A549 treated with GW870086 at 1 μM for 4 hours (cell line): ENCODE data around the gene EXOSC5. TPM values are rescaled to one million over a fixed set of nuclear protein-coding genes. Genes with fewer than 3 reads are reported as not detected.

Experiments
- total RNA-seq: library from RNA; stranded (reverse); fragments of 200-300 nt; extraction: Qiagen RNA extraction; gene quantifications from 5 replicates; pipeline ENCODE4 v1.2.3, GENCODE V29; 2022; ENCODE audit warnings: low read depth

Gene EXOSC5
- 82.4 to 100 TPM (median 93.5 TPM) in 5 replicates for total RNA-seq

DNA sequence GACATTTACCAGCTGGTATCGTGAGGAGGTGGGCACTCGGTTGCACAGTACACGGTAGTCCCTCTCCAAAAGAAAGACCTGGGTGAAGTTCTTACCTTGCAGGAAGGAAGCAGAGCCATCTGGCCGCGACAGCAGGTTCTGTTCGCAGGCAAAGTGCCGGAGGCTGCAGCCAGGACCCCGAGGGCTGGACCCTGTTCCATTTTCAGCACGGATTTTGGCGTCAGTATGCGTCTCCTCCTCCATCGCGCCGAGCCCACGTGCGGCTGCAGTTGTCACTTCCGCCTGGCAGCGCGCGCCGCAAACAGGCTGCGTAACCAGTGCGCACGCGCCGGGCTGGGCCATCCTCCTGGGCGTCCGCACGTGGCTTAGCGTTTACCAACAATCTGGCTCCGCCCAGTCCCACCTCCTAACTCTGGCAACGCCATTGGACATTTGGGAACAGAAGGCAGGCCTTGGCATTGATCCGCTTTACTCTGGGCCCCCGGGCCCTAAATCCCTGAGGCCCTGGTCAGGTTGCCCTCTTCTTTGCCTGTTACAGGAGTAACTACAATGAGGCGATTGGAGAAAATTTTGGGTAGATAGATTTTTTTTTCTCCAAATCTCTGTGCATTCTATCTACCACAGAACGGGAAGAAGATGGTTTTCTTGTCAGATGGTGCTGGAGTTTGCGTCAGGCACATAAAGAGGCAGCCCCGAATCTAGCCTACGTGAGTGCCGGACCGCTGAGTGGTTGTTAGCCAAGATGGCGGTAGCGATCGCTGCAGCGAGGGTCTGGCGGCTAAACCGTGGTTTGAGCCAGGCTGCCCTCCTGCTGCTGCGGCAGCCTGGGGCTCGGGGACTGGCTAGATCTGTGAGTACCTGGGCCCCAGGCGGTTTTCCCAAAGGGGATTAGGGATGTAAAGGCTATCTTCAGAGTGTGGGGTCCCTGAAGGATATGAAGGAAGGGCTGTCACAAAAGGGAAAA is at the start of gene EXOSC5, which contains the start of gene BCKDHA:
Gene EXOSC5, minus strand, starts transcription at position 274 of the 964 bp plus-strand sequence. Its CDS starts 31 bp downstream, at position 243.
Gene BCKDHA, plus strand, starts transcription at position 733 of the 964 bp plus-strand sequence. Its CDS starts 10 bp downstream, at position 743.

GRCh38 chr19:41442473-41443355 is 45.6 kb upstream of the EXOSC5 start, which contains the start of gene ERICH4:
ERICH4 (plus strand) TSS chr19:41443156; CDS start chr19:41443170, 14 bp downstream.

GRCh38 chr19:41439441-41440222 is 42.5 kb upstream of the EXOSC5 start, which contains the start of gene DMAC2:
DMAC2 (minus strand) TSS chr19:41439912; CDS start chr19:41439899, 13 bp downstream.

DNA sequence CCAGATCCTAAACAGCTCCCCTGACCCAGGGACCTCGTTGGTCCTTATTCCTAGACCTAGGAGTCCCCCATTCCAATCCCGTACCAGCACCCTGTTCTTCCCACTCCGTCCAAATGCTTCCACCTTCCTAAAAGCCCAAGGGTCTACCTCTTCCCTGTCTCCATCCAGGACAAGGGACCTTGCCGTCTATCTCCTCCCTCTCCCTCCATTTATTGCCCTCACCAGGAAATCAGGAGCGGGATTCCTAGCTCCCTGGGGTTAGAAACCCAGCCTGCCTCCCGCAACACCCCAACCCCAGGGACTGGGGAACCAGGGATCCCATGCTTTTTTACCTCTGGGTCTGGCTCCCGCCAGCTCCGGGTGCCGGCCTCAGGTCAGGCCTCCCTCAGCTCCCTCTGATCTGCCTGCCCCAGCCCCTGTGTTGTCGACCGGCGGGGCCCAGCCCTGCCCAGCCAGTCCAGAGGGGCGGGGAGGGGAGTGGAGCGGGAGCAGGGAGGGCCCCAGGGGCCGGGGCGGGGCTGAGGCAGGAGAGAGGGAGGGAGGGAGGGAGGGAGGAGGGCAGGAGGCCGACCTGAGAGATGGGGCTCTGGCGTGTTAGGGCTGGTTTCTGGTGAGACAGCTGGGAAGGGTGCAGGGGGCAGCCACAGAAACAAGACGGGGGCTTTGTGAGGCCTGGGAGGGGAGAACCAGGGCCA is 29.9 kb upstream of the EXOSC5 start, which contains the start of gene B3GNT8:
Gene B3GNT8, minus strand, starts transcription at position 423 of the 695 bp plus-strand sequence. CDS start 596 bp downstream, outside the sequence.

GRCh38 chr19:41376241-41376997 is 20.7 kb downstream of the EXOSC5 start, which contains the start of gene TMEM91:
TMEM91 (plus strand) TSS chr19:41376533; CDS start chr19:41378310, 1,777 bp downstream.

DNA sequence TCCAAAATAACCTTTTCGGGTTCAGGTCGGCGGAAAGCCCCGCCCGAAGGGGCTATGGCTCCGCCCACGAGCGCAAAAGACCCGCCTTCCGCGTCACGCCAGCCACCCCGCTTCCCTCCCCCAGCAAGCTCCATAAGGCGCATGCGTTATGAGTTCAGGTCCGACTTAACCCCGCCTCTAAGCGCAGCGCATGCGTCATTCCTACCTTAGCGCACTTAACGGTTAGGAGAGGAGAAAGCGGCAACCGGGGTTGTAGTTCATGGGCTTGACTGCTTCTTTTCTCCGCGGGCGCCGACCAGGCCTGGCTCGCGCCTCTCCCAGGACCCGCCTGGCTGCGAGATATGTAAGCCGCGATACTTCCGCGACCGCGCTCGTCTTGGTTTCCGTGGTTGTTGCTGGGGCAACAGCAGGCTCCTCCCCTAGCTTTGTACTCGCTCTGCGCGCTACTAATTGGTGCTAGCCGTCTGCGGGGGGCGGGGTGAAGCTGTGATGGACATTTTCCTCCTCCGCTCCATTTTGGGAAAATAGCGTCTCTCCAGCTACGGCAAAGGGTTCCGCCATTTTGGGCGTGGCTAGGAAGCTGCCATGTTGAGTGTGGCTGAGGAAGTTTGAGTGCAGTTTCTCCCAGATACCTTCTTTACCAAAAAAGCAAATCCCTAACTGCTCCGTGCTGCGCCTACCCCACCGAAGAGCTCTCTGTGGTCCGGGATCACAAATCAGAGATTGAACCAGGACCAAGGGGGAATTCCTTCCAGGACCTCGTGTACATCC is 33.2 kb downstream of the EXOSC5 start, which contains the start of gene B9D2:
Gene B9D2, minus strand, starts transcription at position 397 of the 771 bp plus-strand sequence. CDS start 630 bp downstream, outside the sequence.

DNA sequence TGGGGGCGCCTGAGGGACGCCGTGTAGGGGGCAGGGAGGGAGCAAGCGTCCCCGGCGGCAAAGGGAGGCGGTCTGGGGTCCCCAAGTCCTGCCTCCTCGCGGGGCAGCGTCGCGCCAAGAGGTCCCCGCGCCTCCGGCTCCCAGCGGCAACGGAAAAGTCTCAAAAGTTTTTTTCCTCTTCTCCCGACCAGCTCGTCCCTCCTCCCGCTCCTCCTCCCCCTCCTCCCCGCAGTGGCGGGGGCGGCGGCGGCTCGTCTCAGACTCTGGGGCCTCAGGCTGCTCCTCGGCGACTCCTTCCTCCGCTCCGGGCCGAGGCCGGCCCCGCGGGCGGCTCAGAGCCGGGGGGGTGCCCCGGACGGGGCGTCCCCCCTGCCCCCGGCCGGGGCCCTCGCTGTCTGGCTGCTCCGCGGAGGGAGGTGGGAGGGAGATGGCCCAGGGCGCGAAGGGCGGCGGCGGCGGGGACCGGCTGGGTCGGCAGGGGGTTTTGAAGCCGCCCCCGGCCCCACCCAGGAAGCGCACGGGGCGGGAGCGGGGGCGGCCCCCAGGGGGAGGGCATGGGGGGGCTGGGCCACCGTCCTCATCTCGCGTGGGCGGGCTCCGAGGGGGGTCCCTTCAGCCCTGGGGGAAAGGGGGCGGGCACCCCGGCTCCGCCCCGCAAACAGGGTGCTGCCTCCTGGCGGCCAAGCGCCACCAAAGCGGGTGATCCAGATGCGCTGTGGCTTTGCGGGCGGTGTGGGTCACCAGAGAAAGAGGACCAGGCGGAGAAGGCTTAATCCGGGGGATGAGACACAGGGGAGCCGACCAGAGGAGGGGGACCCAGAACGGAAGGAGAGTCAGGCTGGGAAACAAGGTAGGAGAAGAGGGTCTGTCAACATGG is 43.5 kb downstream of the EXOSC5 start, which contains the start of gene TGFB1:
Gene TGFB1, minus strand, starts transcription at position 457 of the 877 bp plus-strand sequence. CDS start 878 bp downstream, outside the sequence.

Other genes with a start within 250 kb of the EXOSC5 start
- 17.6 to 24.9 TPM (median 21.5 TPM) in 5 replicates for gene CYP2S1, start 204.1 kb downstream of the EXOSC5 start, total RNA-seq
- gene AXL, start 178.1 kb downstream of the EXOSC5 start, total RNA-seq: 101 to 107 TPM (median 104 TPM) in 5 replicates
- gene HNRNPUL1, start 133.0 kb downstream of the EXOSC5 start, total RNA-seq: 287 to 313 TPM (median 295 TPM) in 5 replicates
- 33.3 to 44.7 TPM (median 40.2 TPM) in 5 replicates for gene CCDC97, start 87.2 kb downstream of the EXOSC5 start, total RNA-seq
- 129 to 146 TPM (median 143 TPM) in 5 replicates for gene TGFB1, start 43.4 kb downstream of the EXOSC5 start, total RNA-seq
- gene B9D2, start 33.2 kb downstream of the EXOSC5 start, total RNA-seq: 27.0 to 35.1 TPM (median 31.0 TPM) in 5 replicates
- gene TMEM91, start 20.8 kb downstream of the EXOSC5 start, total RNA-seq: 3.3 to 5.1 TPM (median 4.3 TPM) in 5 replicates
- gene BCKDHA, start 459 bp upstream of the EXOSC5 start, total RNA-seq: 36.2 to 44.5 TPM (median 41.7 TPM) in 5 replicates
- gene B3GNT8, start 30.0 kb upstream of the EXOSC5 start, total RNA-seq: 0.07 to 0.37 TPM (median 0.08 TPM) in 3 of 5 replicates, not detected in the others
- gene DMAC2, start 42.6 kb upstream of the EXOSC5 start, total RNA-seq: 102 to 116 TPM (median 111 TPM) in 5 replicates
- not detected in 5 replicates for gene ERICH4, start 45.8 kb upstream of the EXOSC5 start, total RNA-seq
- not detected in 5 replicates for gene CEACAM21, start 178.8 kb upstream of the EXOSC5 start, total RNA-seq
- not detected in 5 replicates for gene CEACAM4, start 229.7 kb upstream of the EXOSC5 start, total RNA-seq